ENCODE measurements around the gene KCNJ11. TPM values are rescaled to one million over a fixed set of nuclear protein-coding genes. Genes with fewer than 3 reads are reported as not detected.

Gene KCNJ11
- total and polyA plus RNA-seq, 4 donors: 2.1 to 11.8 (median 7.0) TPM

GRCh38 chr11:17394743-17395390, 6.4 kb upstream of the KCNJ11 start:
- WGBS (ENCODE audit: insufficient coverage): 84% methylated on average over 10 of the region's 10 CpGs
- H3K4me1 ChIP-seq (ENCODE audit: control insufficient read depth, insufficient read depth, low read length): peaks cover 3% of the 10 kb centered on the region
- H3K36me3 ChIP-seq (ENCODE audit: control insufficient read depth, insufficient read depth, low read length): peaks cover 57% of the 10 kb centered on the region
- no peaks in the 10 kb centered on the region for H3K9me3 ChIP-seq (ENCODE audit: control insufficient read depth, insufficient read depth, low read length)
- no peaks in the 10 kb centered on the region for H3K27me3 ChIP-seq (ENCODE audit: control insufficient read depth, insufficient read depth, low read length)
- H3K4me3 ChIP-seq (ENCODE audit: low read depth, low read length): no peak overlapping the region
- no peak overlapping the region for H3K27ac ChIP-seq (ENCODE audit: low read depth, low read length)
- DNase-seq (ENCODE audit: low read depth in 4 of 6, low spot score in 6 of 6): no peak

DNA sequence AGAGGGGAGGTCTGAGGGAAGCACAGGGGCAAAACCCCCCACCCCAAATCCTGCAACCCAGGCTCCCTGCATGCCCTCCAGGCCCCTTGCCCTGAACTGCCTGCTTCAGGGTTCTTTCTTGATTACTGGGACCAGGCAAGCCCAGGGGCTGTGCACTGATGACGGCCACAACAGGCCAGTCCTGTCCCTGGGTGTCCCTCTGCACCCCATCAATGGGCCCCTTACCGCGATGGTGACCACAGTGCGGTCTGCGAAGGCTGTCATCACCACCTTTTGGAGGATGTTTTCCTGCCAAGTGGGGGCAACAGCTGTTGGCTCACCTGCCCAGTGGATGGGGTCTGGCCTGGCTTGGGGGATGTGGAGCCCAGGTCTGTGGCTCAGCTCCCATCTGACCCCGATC, 5.0 kb upstream of the KCNJ11 start:
- peaks cover 14% of the 10 kb centered on the region for H3K4me1 ChIP-seq (ENCODE audit: control insufficient read depth, insufficient read depth, low read length)
- H3K36me3 ChIP-seq (ENCODE audit: control insufficient read depth, insufficient read depth, low read length): peaks cover 57% of the 10 kb centered on the region
- no peak overlapping the region for H3K27ac ChIP-seq (ENCODE audit: low read depth, low read length)
- H3K9me3 ChIP-seq (ENCODE audit: control insufficient read depth, insufficient read depth, low read length): no peaks in the 10 kb centered on the region
- 95% methylated on average over 4 of the region's 6 CpGs for WGBS (ENCODE audit: insufficient coverage)
- H3K4me3 ChIP-seq (ENCODE audit: low read depth, low read length): no peak overlapping the region
- no peaks in the 10 kb centered on the region for H3K27me3 ChIP-seq (ENCODE audit: control insufficient read depth, insufficient read depth, low read length)
- DNase-seq (ENCODE audit: low read depth in 4 of 6, low spot score in 6 of 6): no peak

- no peaks in the 10 kb centered on the region for H3K27me3 ChIP-seq (ENCODE audit: control insufficient read depth, insufficient read depth, low read length)
- H3K4me3 ChIP-seq (ENCODE audit: low read depth, low read length): no peak overlapping the region
- peaks cover 18% of the 10 kb centered on the region for H3K4me1 ChIP-seq (ENCODE audit: control insufficient read depth, insufficient read depth, low read length)
- no peaks in the 10 kb centered on the region for H3K9me3 ChIP-seq (ENCODE audit: control insufficient read depth, insufficient read depth, low read length)
- 89% methylated on average over 9 of the region's 14 CpGs for WGBS (ENCODE audit: insufficient coverage)
- DNase-seq (ENCODE audit: low read depth in 4 of 6, low spot score in 6 of 6): no peak
- H3K36me3 ChIP-seq (ENCODE audit: control insufficient read depth, insufficient read depth, low read length): peaks cover 51% of the 10 kb centered on the region
- no peak overlapping the region for H3K27ac ChIP-seq (ENCODE audit: low read depth, low read length)
These were observed 4.4 kb upstream of the KCNJ11 start for GRCh38 chr11:17392872-17393271.

DNA sequence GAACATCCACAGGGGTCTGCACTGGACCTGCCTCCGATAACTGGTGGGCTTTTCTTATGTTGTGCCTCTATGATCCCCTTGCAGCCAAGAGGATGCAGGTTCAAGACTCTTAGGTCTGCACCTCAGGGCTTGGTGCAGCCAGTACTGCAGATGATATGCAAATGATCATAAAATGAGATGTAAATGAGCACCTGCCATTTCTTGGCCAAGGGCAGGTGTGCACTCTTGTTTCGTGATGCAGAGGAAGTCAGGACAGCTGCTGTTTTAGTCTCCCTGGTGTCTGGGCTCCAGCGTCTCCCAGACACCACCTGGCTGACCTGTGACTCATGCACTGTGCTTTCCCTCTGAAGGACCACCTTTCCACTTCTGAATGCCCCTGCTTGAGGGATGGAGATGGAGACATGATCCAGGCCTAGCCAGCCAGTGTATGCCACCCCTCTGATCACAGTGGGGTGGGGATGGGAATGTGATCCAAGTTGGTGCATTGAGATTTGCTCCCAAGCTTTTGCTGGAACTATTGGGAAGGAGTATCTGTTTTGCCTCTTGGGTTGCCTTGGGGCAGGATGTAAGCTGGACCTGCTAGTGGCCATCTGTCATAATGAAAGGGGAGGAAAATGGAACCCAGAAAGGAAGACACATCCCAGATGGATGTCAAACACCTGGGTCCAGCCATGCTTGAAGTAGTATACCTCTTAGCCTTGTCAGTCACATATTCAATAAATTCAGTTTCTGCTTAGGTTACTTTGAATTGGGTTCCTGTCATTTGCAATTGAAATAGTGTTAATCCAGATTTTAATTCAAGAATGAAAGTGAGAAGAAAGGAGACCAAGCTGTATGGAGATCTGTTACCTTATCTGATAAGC, 3.3 kb upstream of the KCNJ11 start:
- H3K4me1 ChIP-seq (ENCODE audit: control insufficient read depth, insufficient read depth, low read length): peaks cover 24% of the 10 kb centered on the region
- H3K27ac ChIP-seq (ENCODE audit: low read depth, low read length): no peak overlapping the region
- H3K27me3 ChIP-seq (ENCODE audit: control insufficient read depth, insufficient read depth, low read length): no peaks in the 10 kb centered on the region
- H3K36me3 ChIP-seq (ENCODE audit: control insufficient read depth, insufficient read depth, low read length): peaks cover 50% of the 10 kb centered on the region
- WGBS (ENCODE audit: insufficient coverage): 90% methylated on average over 3 of the region's 3 CpGs
- no peaks in the 10 kb centered on the region for H3K9me3 ChIP-seq (ENCODE audit: control insufficient read depth, insufficient read depth, low read length)
- no peak overlapping the region for H3K4me3 ChIP-seq (ENCODE audit: low read depth, low read length)
- DNase-seq (ENCODE audit: low read depth in 4 of 6, low spot score in 6 of 6): no peak

DNA sequence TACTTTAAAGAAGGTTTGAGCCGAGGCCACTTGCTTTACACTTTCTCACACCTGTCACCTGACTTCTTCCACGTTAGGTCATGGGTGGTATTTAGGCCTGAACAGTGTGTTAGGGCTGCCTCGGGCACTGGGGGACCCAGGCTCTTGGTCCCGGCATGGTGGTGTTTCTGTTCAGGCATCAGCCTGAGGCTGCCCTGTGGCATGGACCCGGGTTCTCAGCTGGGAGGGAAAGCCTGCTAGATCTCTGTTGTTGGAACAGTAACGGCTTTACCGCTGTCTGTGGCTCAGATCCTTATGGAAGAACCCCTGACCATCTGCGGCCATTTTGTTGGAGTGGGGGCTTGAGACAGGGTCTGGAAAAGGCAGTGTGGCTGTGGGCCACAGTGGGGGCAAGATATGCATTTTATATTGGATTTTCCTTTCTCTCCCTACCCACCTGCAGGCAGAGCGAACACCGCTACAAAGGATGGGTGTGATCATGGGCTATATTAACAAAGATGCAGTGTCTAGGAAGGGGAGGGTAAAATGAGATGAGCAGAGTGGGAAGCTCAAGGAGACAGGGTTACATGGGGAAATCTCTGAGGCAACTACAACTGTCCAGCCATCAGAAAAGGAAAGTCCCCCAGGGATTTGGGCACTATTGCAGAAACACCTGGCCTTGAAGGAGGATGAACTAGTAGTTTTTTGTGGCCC, 1.6 kb upstream of the KCNJ11 start:
- no peak overlapping the region for H3K27ac ChIP-seq (ENCODE audit: low read depth, low read length)
- peaks cover 47% of the 10 kb centered on the region for H3K36me3 ChIP-seq (ENCODE audit: control insufficient read depth, insufficient read depth, low read length)
- peak overlapping the region; percentile 55 for H3K4me3 ChIP-seq (ENCODE audit: low read depth, low read length)
- no peaks in the 10 kb centered on the region for H3K9me3 ChIP-seq (ENCODE audit: control insufficient read depth, insufficient read depth, low read length)
- no peak for DNase-seq (ENCODE audit: low read depth in 4 of 6, low spot score in 6 of 6)
- H3K4me1 ChIP-seq (ENCODE audit: control insufficient read depth, insufficient read depth, low read length): peaks cover 39% of the 10 kb centered on the region
- no peaks in the 10 kb centered on the region for H3K27me3 ChIP-seq (ENCODE audit: control insufficient read depth, insufficient read depth, low read length)
- WGBS (ENCODE audit: insufficient coverage): 47% methylated on average over 6 of the region's 10 CpGs

DNA sequence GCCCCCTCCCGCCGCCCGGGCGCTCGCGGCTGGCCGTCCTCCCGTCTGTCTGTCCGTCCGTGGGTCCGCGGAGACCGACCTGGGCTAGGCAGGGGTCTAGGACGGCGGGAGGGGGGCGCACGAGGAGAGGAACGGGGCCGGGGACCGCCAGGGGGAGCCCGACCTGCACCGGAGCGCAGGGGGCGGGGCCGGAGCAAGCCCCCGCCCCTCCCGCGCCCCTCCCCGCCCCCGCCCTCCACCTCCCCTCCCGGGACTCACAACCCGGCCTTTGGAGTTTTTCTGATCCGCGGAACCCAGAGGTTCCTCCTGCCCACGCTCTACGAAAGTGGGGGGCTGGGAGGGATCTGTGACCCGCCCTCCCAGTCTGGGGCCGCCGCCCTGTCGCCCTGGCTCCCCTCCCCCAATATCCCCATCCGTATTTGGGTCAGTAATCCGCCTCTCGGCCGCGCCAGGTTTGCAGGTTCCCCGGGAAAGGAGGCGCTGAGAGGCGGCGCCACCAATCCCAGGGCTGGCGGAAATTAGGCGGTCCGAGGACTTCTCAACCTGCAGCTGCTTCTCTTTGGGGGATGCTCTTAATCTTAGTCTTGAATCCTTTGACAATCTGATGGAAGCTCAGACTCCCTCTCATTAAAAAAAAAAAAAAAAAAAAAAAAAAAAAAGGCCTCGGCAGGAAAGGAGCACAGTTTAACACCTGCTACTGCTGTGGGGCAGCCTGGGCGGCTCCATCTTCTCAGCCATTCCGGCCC, 925 bp upstream of the KCNJ11 start:
- Histone ChIP-seq H3K36me3 (ENCODE audit: control insufficient read depth, insufficient read depth, low read length) (peaks cover 41% of the 10 kb centered on the region), H3K27me3 (ENCODE audit: control insufficient read depth, insufficient read depth, low read length) (no peaks in the 10 kb centered on the region), H3K4me3 (ENCODE audit: low read depth, low read length) (peak overlapping the region; percentile 55), H3K4me1 (ENCODE audit: control insufficient read depth, insufficient read depth, low read length) (peaks cover 40% of the 10 kb centered on the region), H3K27ac (ENCODE audit: low read depth, low read length) (no peak overlapping the region), H3K9me3 (ENCODE audit: control insufficient read depth, insufficient read depth, low read length) (no peaks in the 10 kb centered on the region)
- peak; percentile 38 to 93 (median 66) for DNase-seq (ENCODE audit: low read depth in 4 of 6, low spot score in 6 of 6)
- 3% methylated on average over 28 of the region's 55 CpGs for WGBS (ENCODE audit: insufficient coverage)

- no peak overlapping the region for H3K4me3 ChIP-seq (ENCODE audit: low read depth, low read length)
- DNase-seq (ENCODE audit: low read depth in 4 of 6, low spot score in 6 of 6): no peak
- H3K4me1 ChIP-seq (ENCODE audit: control insufficient read depth, insufficient read depth, low read length): peaks cover 49% of the 10 kb centered on the region
- no peaks in the 10 kb centered on the region for H3K9me3 ChIP-seq (ENCODE audit: control insufficient read depth, insufficient read depth, low read length)
- 96% methylated on average over 20 of the region's 20 CpGs for WGBS (ENCODE audit: insufficient coverage)
- no peak overlapping the region for H3K27ac ChIP-seq (ENCODE audit: low read depth, low read length)
- peaks cover 25% of the 10 kb centered on the region for H3K36me3 ChIP-seq (ENCODE audit: control insufficient read depth, insufficient read depth, low read length)
- H3K27me3 ChIP-seq (ENCODE audit: control insufficient read depth, insufficient read depth, low read length): no peaks in the 10 kb centered on the region
These were observed 648 bp downstream of the KCNJ11 start for GRCh38 chr11:17387811-17388210.

- peaks cover 24% of the 10 kb centered on the region for H3K36me3 ChIP-seq (ENCODE audit: control insufficient read depth, insufficient read depth, low read length)
- no peak overlapping the region for H3K27ac ChIP-seq (ENCODE audit: low read depth, low read length)
- DNase-seq (ENCODE audit: low read depth in 4 of 6, low spot score in 6 of 6): no peak
- peaks cover 49% of the 10 kb centered on the region for H3K4me1 ChIP-seq (ENCODE audit: control insufficient read depth, insufficient read depth, low read length)
- no peaks in the 10 kb centered on the region for H3K27me3 ChIP-seq (ENCODE audit: control insufficient read depth, insufficient read depth, low read length)
- H3K4me3 ChIP-seq (ENCODE audit: low read depth, low read length): no peak overlapping the region
- 98% methylated on average over 20 of the region's 20 CpGs for WGBS (ENCODE audit: insufficient coverage)
- H3K9me3 ChIP-seq (ENCODE audit: control insufficient read depth, insufficient read depth, low read length): no peaks in the 10 kb centered on the region
These were observed 1.2 kb downstream of the KCNJ11 start for GRCh38 chr11:17387254-17387653.
